Measurements from ENCODE around the gene DSE. TPM values are rescaled to one million over a fixed set of nuclear protein-coding genes. Genes with fewer than 3 reads are reported as not detected.

The DSE gene
- polyA plus RNA-seq, 12 donors: 29.1 to 41.0 (median 35.4) TPM; not detected in 1

- no peak for DNase-seq
These were observed 37.7 kb downstream of the DSE start for GRCh38 chr6:116408491-116408890.

GRCh38 chr6:116409756-116410155 is 39.0 kb downstream of the DSE start:
- no peak for DNase-seq

GRCh38 chr6:116411284-116411623 is 40.5 kb downstream of the DSE start:
- no peak for DNase-seq

GRCh38 chr6:116412270-116412669 is 41.5 kb downstream of the DSE start:
- no peak for DNase-seq

- no peak for DNase-seq
These were observed 42.6 kb downstream of the DSE start for GRCh38 chr6:116413357-116413756.

- DNase-seq: no peak
These were observed 46.9 kb downstream of the DSE start for GRCh38 chr6:116417661-116418060.

DNA sequence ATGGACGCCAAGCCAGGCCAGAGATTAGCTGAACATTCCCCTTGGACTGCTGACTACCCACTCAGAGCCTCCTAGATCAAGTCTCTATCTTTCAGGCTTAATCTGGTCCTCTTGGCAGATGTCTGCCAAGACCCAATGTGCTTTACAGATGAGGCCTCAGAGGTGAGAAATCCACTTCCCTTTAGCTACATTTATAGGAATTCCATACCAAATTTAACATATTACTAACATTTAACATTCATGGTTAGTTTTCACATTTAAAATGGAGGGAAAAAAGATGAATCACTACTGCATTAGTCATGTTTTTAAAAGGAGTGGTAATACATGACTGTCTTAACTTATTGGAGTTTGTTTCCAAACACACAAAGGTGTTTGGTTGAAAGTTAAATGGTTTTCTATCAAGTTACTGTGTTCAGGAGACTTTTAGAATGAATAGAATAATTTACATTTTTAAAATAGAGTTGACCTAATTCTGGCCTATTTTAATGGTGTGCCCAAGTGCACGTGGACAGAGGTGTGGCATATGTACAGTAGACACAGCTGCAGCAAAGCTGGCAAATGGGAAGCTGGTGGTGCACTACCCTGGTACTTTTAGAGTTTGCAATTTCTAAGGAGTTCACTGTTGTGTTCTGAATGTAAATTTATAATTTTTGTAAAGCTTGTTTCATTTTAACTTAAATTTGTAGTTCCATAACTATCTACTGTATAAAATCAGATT is 48.5 kb downstream of the DSE start:
- no peak for DNase-seq

GRCh38 chr6:116420341-116420740 is 49.6 kb downstream of the DSE start:
- DNase-seq: no peak

- DNase-seq: no peak
These were observed 51.5 kb downstream of the DSE start for GRCh38 chr6:116422238-116422637.

DNA sequence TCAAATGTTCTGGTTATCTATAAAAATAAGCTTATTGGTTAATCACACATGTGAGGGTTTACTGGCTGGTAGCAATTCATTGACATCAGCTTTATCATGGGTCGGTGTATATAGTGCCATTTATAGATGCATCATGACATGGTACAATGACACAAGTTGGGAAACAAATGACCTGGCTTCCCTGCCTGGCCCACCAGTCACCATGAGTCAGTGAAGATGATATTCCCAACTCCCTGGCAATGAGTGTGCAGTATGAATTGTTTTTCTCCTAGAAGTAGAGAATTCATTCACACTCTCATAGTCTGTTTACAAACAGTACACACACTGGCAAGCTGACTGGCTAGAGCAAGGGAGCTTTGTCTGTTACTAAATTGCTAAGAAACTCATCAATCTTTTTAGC is 53.3 kb downstream of the DSE start:
- DNase-seq: no peak

DNA sequence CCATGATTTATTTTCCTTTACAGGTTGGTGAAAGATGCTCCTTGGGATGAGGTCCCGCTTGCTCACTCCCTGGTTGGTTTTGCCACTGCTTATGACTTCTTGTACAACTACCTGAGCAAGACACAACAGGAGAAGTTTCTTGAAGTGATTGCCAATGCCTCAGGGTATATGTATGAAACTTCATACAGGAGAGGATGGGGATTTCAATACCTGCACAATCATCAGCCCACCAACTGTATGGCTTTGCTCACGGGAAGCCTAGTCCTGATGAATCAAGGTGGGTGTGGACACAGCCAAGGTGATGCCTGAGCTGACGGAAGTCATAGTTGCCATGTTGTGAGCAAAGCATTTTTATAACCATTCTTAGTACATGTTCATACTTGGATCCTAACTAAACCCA is 55.8 kb downstream of the DSE start:
- DNase-seq: no peak

GRCh38 chr6:116429111-116429510 is 58.4 kb downstream of the DSE start:
- no peak for DNase-seq

- no peak for DNase-seq
These were observed 60.1 kb downstream of the DSE start for GRCh38 chr6:116430860-116431259.

DNA sequence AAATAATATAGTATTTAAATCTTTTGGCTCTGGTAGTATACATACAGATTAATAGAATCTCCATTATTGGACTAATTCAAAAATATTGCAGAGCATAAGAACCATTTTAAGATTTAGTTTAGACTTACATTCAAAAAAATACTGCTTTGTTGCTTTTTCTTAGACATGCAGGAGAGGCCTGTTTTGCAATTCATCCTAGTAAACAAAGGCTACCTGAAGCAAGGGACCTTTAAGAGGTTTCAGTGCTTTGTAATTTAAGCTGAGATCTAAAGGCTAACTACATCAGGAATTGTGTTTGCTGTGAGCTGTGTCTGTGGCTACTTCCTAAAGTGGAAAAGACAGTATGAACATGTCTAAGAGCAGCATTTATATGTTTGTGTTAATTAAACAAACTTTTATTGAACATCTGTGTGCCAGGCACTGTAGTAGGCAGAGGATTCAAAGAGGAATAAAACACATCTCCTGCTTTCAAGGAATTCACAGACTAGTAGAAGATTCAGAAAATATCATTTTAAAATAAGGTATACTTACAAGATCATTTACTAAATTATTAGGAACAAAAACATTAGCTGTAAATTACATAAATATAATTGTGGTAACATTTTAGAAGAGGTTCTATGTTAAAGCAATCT is 61.3 kb downstream of the DSE start:
- no peak for DNase-seq

- no peak for DNase-seq
These were observed 62.5 kb downstream of the DSE start for GRCh38 chr6:116433206-116433712.

DNA sequence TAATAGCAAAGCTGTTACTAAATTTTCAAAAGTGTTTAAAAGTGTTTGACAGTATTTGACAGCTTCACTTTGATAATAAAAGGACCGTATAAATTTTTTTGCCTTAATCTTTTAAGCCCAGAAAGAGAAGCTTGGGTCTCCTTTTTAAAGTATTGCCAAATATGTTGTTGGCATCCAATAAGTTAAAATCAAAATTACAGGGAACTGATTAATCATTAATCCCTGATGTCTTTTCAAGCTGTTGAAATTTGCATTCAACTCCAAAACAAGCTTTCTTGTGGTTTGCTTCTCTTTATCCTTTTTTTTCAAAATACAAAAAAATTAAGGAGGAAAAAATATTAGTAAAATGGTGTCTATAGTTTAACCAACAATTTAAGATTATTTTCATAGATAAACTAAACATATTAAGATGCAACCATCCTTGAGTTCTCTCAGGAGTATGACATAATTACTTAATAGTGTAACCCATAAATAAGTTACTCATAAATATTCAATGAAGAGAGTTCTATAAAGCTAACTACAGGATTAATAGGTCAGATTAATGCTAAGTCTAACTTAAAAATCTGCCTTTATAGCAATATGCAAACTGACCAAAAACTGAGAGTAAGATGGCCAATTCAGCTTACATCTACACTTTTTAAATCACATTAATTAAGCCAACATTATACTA is 63.4 kb downstream of the DSE start:
- no peak for DNase-seq

DNA sequence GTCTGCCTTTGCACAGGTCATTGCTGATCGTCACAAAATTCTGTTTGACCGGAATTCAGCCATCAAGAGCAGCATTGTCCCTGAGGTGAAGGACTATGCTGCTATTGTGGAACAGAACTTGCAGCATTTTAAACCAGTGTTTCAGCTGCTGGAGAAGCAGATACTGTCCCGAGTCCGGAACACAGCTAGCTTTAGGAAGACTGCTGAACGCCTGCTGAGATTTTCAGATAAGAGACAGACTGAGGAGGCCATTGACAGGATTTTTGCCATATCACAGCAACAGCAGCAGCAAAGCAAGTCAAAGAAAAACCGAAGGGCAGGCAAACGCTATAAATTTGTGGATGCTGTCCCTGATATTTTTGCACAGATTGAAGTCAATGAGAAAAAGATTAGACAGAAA is 65.8 kb downstream of the DSE start:
- no peak for DNase-seq

DNA sequence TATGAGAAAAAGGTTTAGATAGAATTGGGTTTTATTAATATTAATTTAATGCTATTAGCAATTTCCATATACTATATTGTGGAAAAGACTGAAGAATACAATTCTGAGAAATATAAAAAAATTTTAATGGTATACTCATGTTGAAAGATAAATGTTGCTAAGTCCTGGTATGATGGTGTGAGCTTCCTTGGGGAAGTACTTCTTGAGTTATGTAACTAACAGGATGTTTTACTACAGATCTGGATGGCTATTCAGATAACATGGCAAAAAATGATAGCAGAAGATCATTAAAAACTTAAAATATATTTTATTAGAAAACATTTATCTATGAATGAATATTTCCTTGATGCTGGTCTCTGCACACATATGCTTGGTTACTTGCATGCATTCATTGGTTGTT is 66.9 kb downstream of the DSE start:
- no peak for DNase-seq

GRCh38 chr6:116438590-116439448 is 68.1 kb downstream of the DSE start:
- DNase-seq: no peak

DNA sequence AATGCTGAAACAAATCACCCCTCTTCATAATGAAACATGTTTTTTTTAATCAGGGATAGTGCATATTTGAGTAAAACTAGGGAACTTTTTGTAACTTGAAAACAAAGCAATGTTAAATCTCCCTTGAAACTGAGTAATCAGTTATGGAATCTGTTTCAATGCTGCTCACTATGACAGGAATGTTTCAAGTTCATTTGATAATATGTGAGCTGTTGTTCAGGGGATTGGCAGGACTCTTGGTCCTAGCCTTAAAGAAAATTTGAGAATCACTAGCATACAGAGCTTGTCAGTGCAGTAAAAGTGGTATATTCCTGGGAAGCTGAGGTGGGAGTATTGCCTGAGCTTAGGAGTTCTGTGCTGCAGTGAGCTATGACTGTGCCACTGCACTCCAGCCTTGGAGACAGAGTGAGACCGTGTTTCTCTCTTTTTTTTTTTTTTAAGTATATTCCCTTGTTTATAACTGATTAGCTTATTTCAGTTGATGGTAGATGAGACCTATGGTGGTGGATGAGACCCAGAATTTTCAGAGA is 68.8 kb downstream of the DSE start:
- DNase-seq: no peak

DNA sequence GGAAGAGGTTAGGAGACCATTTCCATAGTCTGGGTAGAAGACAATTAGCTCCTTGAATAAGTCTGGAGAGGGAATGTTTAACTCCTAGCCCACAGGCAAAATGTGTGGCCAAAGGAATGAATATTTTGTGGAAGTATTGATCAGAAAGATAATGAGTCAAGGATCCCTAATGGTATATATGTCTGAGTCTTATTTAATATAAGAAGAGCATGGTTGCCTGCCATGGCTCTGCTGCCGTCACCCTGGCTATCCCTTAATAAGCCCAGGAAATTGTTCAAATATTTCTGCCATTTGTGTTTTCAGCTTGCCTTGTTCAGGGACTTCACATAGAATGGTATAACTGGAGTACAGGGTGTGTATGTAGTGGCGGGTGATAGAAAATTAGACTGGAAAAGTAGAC is 72.4 kb downstream of the DSE start:
- DNase-seq: no peak

DNA sequence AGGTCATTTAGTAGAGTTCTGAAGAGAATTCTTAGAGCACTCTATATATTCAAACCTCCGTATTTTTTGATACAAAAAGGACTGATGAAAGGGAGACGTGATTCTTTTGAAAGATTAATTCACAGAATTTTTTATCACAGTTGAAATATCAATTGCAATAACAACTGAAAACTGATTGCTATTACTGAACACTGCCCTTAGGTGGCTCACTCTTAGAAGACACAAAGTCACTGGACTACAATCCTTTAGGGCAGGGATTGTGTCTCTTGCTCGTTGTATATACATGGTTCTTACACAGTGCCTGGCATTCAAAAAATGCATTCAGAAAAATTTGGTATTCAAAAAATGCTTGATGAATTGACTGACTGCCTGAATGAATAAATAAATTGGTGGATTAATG is 73.3 kb downstream of the DSE start:
- no peak for DNase-seq
